Measurements from ENCODE around the gene KLHL40.

DNA sequence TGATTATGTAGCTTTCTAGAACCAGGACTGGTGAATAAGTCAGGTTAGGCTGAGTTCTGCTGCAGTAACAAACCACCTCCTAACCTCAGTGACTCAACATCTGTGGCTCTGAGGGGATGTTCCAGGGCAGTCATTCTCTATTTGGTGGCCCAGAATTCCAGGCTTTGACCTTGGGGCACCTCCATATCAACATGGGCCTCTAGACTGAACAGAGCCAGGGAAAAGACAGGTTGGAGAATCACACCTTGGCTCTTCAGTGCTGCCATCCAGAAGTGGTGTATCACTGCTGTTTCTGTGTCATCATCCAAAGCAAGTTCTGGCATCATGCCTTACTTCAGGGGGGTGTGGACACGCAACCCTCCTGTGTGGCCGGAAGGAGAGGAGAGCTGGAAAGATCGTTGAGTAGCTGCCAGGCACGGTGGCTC lies 16.5 kb upstream of the KLHL40 start:
- no peak for TF ChIP-seq EZH2 (optimal IDR thresholded peaks at IDR 0.05; ENCODE audit: low read depth, low read length)
- TF ChIP-seq, protein P1, sequence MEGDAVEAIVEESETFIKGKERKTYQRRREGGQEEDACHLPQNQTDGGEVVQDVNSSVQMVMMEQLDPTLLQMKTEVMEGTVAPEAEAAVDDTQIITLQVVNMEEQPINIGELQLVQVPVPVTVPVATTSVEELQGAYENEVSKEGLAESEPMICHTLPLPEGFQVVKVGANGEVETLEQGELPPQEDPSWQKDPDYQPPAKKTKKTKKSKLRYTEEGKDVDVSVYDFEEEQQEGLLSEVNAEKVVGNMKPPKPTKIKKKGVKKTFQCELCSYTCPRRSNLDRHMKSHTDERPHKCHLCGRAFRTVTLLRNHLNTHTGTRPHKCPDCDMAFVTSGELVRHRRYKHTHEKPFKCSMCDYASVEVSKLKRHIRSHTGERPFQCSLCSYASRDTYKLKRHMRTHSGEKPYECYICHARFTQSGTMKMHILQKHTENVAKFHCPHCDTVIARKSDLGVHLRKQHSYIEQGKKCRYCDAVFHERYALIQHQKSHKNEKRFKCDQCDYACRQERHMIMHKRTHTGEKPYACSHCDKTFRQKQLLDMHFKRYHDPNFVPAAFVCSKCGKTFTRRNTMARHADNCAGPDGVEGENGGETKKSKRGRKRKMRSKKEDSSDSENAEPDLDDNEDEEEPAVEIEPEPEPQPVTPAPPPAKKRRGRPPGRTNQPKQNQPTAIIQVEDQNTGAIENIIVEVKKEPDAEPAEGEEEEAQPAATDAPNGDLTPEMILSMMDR (IDR thresholded peaks at IDR 0.05; ENCODE audit: low read length), result no peak
